ENCODE results near the gene SOX4.

SOX4 gene

DNA sequence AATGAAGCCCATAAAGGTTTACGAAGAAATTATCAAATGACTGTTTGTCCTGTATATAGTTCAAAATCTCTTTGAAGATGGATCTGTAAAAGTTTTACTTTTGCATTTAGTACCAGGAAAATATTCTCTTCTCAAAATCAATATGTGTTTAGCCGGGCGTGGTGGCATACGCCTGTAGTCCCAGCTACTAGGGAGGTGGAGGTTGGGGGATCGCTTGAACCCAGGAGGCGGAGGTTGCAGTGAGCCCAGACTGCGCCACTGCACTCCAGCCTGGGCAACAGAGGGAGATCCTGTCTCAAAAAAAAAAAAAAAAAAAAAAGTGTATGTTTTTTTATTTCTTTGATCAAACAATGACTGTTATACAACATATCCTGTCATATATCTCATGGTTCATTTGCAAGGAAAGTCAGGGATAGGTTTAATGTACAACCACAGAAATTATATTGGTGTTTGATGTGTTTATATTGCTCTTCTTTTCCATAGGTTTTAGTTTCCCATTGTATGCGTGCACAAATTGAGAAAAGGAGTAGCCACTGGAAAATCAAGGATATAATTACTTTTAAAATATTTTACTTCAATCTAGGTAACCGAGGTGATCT, 40.1 kb downstream of the SOX4 start:
- H3K4me3 ChIP-seq (ENCODE audit: low read length): no peak overlapping the region
- TF ChIP-seq, protein P1, sequence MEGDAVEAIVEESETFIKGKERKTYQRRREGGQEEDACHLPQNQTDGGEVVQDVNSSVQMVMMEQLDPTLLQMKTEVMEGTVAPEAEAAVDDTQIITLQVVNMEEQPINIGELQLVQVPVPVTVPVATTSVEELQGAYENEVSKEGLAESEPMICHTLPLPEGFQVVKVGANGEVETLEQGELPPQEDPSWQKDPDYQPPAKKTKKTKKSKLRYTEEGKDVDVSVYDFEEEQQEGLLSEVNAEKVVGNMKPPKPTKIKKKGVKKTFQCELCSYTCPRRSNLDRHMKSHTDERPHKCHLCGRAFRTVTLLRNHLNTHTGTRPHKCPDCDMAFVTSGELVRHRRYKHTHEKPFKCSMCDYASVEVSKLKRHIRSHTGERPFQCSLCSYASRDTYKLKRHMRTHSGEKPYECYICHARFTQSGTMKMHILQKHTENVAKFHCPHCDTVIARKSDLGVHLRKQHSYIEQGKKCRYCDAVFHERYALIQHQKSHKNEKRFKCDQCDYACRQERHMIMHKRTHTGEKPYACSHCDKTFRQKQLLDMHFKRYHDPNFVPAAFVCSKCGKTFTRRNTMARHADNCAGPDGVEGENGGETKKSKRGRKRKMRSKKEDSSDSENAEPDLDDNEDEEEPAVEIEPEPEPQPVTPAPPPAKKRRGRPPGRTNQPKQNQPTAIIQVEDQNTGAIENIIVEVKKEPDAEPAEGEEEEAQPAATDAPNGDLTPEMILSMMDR (IDR thresholded peaks at IDR 0.05; ENCODE audit: insufficient read depth, low read depth, low read length, missing control alignments): no peak
- DNase-seq (ENCODE audit: low read depth): no peak

DNA sequence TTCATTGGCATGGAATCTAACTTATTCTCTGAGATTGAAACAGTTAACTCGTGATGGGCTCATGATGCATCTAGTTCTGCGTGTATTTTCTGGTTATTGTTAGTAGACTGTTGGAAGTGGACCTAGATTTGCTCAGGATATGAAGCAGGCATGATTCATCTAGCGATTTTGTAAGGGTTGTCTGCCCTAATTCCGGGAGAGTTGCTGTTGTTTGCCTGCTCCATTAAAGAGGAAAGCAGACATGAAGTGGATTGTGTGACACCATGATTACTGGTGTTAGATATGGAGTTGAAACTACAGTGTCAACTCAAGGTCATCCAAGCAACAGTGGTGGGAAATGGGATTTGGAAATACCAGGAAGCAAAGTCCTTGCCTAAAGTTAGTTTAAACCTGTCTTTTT, 41.0 kb downstream of the SOX4 start:
- H3K4me3 ChIP-seq (ENCODE audit: low read length): no peak overlapping the region
- DNase-seq (ENCODE audit: low read depth): peak; percentile 95
- TF ChIP-seq, protein P1 (IDR thresholded peaks at IDR 0.05; ENCODE audit: insufficient read depth, low read depth, low read length, missing control alignments): no peak

DNA sequence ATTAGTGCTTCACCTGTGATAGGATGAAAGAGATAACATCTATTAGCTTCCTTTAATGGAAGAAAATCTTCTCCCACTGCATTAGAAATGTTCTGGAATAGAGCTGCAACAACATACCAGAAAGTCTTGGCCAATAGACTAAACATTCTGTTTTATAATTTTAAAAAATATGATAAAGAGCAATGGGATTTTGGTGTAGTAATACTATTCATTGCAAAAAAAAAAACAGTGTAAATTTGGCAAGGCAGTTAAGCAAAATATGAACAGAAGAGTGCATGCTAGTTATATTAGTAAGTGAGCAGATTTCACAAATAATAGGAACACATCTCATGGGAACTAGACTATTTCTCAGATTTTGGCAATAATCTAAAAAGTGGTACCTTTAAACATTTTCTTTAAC, 43.3 kb downstream of the SOX4 start:
- H3K4me3 ChIP-seq (ENCODE audit: low read length): no peak overlapping the region
- TF ChIP-seq, protein P1 (IDR thresholded peaks at IDR 0.05; ENCODE audit: insufficient read depth, low read depth, low read length, missing control alignments): no peak
- DNase-seq (ENCODE audit: low read depth): no peak

DNA sequence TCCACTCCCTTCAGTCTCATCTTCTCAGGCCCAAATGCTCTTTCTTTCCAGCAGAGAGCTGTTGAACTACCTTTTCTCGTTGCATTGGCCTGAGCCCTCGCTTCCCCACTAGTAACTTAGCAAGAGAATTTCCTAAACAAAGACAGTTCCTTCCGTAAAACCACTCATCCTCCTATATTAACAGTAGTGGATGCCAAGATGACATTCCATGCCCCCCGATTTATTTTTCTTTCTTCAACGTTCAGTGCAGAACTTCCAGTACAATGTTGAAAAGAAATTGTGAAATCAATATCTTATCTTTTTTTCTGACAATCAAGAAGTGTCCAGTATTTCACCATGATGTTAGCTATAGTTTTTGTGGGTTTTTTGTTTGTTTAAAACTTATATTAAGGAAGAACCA, 45.8 kb downstream of the SOX4 start:
- TF ChIP-seq, protein P1 (IDR thresholded peaks at IDR 0.05; ENCODE audit: insufficient read depth, low read depth, low read length, missing control alignments): no peak
- H3K4me3 ChIP-seq (ENCODE audit: low read length): no peak overlapping the region
- no peak for DNase-seq (ENCODE audit: low read depth)

Data from epithelial cell of esophagus (primary cell).